Myocyte (in vitro differentiated cells): Measurements from ENCODE around the gene KAT8. TPM values are rescaled to one million over a fixed set of nuclear protein-coding genes. Genes with fewer than 3 reads are reported as not detected.

Experiments used
- DNase-seq: peaks from one replicate; pipeline ENCODE4 v3.0.0-alpha.2; 2012; ENCODE audit warnings: low read depth
- polyA plus RNA-seq: library from polyadenylated mRNA; unstranded; fragments of >200 nt; gene quantifications from one replicate; pipeline ENCODE4 v1.2.1, GENCODE V29; 2012; ENCODE audit warnings: missing spikeins
- total RNA-seq: library from RNA; depleted of rRNA; stranded (reverse); fragments of >200 nt; gene quantifications from 2 replicates; pipeline ENCODE4 v1.2.3, GENCODE V29; 2014

Gene KAT8
- total RNA-seq, result 46.7 and 53.5 TPM in 2 replicates
- polyA plus RNA-seq, result 36.6 TPM

- DNase-seq, result peak; percentile 99
Observed at GRCh38 chr16:31117384-31118222, at the start of gene KAT8. Gene KAT8, plus strand, starts transcription at chr16:31117664. Its CDS starts 18 bp downstream, at chr16:31117682.

- DNase-seq, result peak; percentile 98
Observed at GRCh38 chr16:31071861-31072260, 45.6 kb upstream of the KAT8 start.

- DNase-seq, result peak; percentile 66
Observed at GRCh38 chr16:31072540-31073141, 44.8 kb upstream of the KAT8 start.

GRCh38 chr16:31073142-31073969 lies 44.1 kb upstream of the KAT8 start:
- peak; percentile 93 for DNase-seq

GRCh38 chr16:31073970-31074813 lies 43.3 kb upstream of the KAT8 start, which contains the start of the genes ZNF646 and ZNF668:
Gene ZNF646, plus strand, starts transcription at chr16:31074422. Its CDS starts 1,903 bp downstream, at chr16:31076325.
Gene ZNF668, minus strand, starts transcription at chr16:31074240. Its CDS starts 9,781 bp downstream, at chr16:31064459.
- peak; percentile 99 for DNase-seq

GRCh38 chr16:31074814-31075183 lies 42.7 kb upstream of the KAT8 start:
- no peak for DNase-seq

- no peak for DNase-seq
Observed at GRCh38 chr16:31076319-31076718, 41.1 kb upstream of the KAT8 start.

GRCh38 chr16:31077024-31077423 lies 40.4 kb upstream of the KAT8 start:
- no peak for DNase-seq

- DNase-seq, result no peak
Observed at GRCh38 chr16:31077592-31078396, 39.7 kb upstream of the KAT8 start.

GRCh38 chr16:31078597-31079341 lies 38.7 kb upstream of the KAT8 start:
- no peak for DNase-seq

GRCh38 chr16:31079342-31079944 lies 38.0 kb upstream of the KAT8 start:
- no peak for DNase-seq

GRCh38 chr16:31080035-31080629 lies 37.3 kb upstream of the KAT8 start:
- no peak for DNase-seq

GRCh38 chr16:31080756-31081419 lies 36.6 kb upstream of the KAT8 start:
- DNase-seq, result peak; percentile 37

GRCh38 chr16:31081428-31082351 lies 35.8 kb upstream of the KAT8 start:
- DNase-seq, result no peak

- DNase-seq, result no peak
Observed at GRCh38 chr16:31082368-31083045, 35.0 kb upstream of the KAT8 start.

- DNase-seq, result no peak
Observed at GRCh38 chr16:31083081-31083480, 34.4 kb upstream of the KAT8 start.
